SK-N-SH treated with all-trans-retinoic acid at 6 μM for 48 hours (cell line): ENCODE results near the gene ASB3.
"Not testable (repeated sequence)": the region's sequence is repeated elsewhere in the genome, so short reads cannot be mapped to it uniquely, and the experiment has no call there.

ENCODE experiments used
- ARNTL ChIP-seq: fragments of 450-650 bp; formaldehyde crosslinking; IDR thresholded peaks from 2 replicates; pipeline ENCODE4 v1.5.0; 2020; ENCODE audit warnings: low read depth, mild to moderate bottlenecking, moderate library complexity, borderline replicate concordance
- ZFP3 ChIP-seq: fragments of 250-450 bp; sonication (Bioruptor Pico); IDR thresholded peaks from 2 replicates; pipeline ENCODE4 v1.5.0; 2020; ENCODE audit warnings: mild to moderate bottlenecking, moderate library complexity

GRCh38 chr2:53823639-53824038, 36.9 kb upstream of the ASB3 start:
- TF ChIP-seq ZFP3, ARNTL (CRISPR knock-in tag): not testable (repeated sequence)
